ENCODE data around the gene DNM3. TPM values are rescaled to one million over a fixed set of nuclear protein-coding genes. Genes with fewer than 3 reads are reported as not detected.

The DNM3 gene
- total and polyA plus RNA-seq, 2 of the 8 experiments (the other 6 are each of a cell fraction or from before 2014, with no cell fraction given) = 2.0 to 8.5 TPM

DNA sequence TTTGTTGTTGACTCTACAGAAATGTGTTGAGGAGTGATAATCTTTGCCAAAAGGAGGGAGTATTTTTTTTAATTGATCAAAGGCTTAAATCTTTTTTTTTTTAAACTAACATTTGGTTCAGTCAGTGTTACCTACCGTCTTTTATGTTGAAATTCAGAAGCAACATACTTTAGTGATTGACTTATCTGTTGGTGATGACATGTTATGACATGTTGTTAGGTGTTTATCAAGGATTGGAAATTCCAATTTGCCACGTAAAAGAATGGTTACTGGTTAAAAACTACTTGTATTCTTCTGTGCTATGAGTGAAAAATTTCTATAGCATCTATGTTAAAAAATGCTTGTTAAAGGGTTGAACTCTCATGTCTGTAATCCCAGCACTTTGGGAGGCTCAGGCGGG, 61.2 kb downstream of the DNM3 start:
- Histone ChIP-seq H3K23ac (ENCODE audit: insufficient read length) (no peak overlapping the region), H4K8ac (ENCODE audit: extremely low read depth, insufficient read depth, low read length) (no peak overlapping the region), H2BK120ac (replicated peaks; ENCODE audit: low read depth, low read length) (no peak overlapping the region), H4K5ac (ENCODE audit: insufficient read length, low read depth, low read length) (no peak overlapping the region), H2BK12ac (ENCODE audit: low read depth, low read length) (no peak overlapping the region), H3K4ac (replicated peaks; ENCODE audit: insufficient read length, low read depth, low read length) (no peak overlapping the region), H2BK15ac (ENCODE audit: low read length) (no peak overlapping the region), H3K9me3 (ENCODE audit: insufficient read depth in 2 of 2, low read depth in 1 of 2, low read length in 1 of 2) (no peaks in the 10 kb centered on the region), H3K23me2 (ENCODE audit: low read depth, low read length) (no peaks in the 10 kb centered on the region), H3K14ac (ENCODE audit: insufficient read length) (no peak overlapping the region), H3K36me3 (ENCODE audit: control insufficient read depth in 2 of 4, insufficient read depth in 4 of 4, low read length in 3 of 4) (no peaks in the 10 kb centered on the region), H4K91ac (replicated peaks; ENCODE audit: insufficient read length, low read length) (no peak overlapping the region), H3K4me1 (replicated peaks in 1 of 4; ENCODE audit: control insufficient read depth in 3 of 4, insufficient read depth in 4 of 4, low read length in 3 of 4) (peaks cover 2 to 9% (median 5%) of the 10 kb centered on the region in 4 experiments; a peak in 5 of 7 replicates), H3K27ac (ENCODE audit: low read depth, low read length) (no peak overlapping the region), H3K9ac (replicated peaks in 1 of 4; ENCODE audit: extremely low read depth in 1 of 4, low read depth in 3 of 4, low read length in 3 of 4) (no peak overlapping the region), H2BK20ac (ENCODE audit: low read length) (no peak overlapping the region), H3K27me3 (replicated peaks in 1 of 4; ENCODE audit: control insufficient read depth in 3 of 4, extremely low read depth in 1 of 4, insufficient read depth in 3 of 4, low read length in 3 of 4) (no peaks in the 10 kb centered on the region), H3K79me1 (ENCODE audit: low read depth, low read length) (no peaks in the 10 kb centered on the region), H3K79me2 (ENCODE audit: control insufficient read depth in 1 of 2, insufficient read depth in 2 of 2, low read length in 2 of 2) (no peaks in the 10 kb centered on the region), H2AK5ac (ENCODE audit: low read depth, low read length) (no peak overlapping the region), H3K4me3 (ENCODE audit: extremely low read depth in 1 of 4, insufficient read depth in 2 of 4, low read depth in 3 of 4, low read length in 4 of 4) (no peak overlapping the region), H3K4me2 (ENCODE audit: insufficient read depth in 1 of 2, low read depth in 2 of 2, low read length in 2 of 2) (no peak overlapping the region), H4K20me1 (replicated peaks in 1 of 2; ENCODE audit: control insufficient read depth in 1 of 2, insufficient read depth in 2 of 2, low read length in 2 of 2) (no peaks in the 10 kb centered on the region), H3K56ac (replicated peaks; ENCODE audit: insufficient read length, low read depth, low read length) (no peak overlapping the region), H3K18ac (ENCODE audit: extremely low read depth, low read length) (no peak overlapping the region), H2BK5ac (ENCODE audit: low read depth, low read length) (no peak overlapping the region; the same call in 1 of the 2 replicates), H2AFZ (ENCODE audit: low read length) (no peak overlapping the region)
- DNase-seq (ENCODE audit: low read depth in 1 of 2, low spot score in 2 of 2) (no peak), FAIRE-seq (no peak)
- 85% methylated on average over 3 of the region's 3 CpGs; no CpG with 5 or more reads in 1 of the 2 experiments for WGBS, 2 experiments (ENCODE audit: extremely low coverage in 1 of 2, insufficient coverage in 1 of 2, insufficient read length in 1 of 2, insufficient replicate concordance in 2 of 2, low coverage in 1 of 2, low lambda C conversion rate in 2 of 2, missing lambda C conversion rate in 1 of 2)
- POLR2A ChIA-PET (ENCODE audit: partially characterized antibody) = no interaction called here
- CTCF ChIA-PET (ENCODE audit: partially characterized antibody) = interaction anchor here (1.0 to 1.3 kb wide), 2 partner anchors 26 to 103 kb away, joined by 3 to 4 read pairs; no protein-coding TSS in a partner anchor
- TF ChIP-seq SRF (IDR thresholded peaks at IDR 0.05; ENCODE audit: low read depth, low read length) = no peak
- no peak for TF ChIP-seq CTBP2 (IDR thresholded peaks at IDR 0.05; ENCODE audit: borderline replicate concordance, insufficient read depth, insufficient read length, low read length)
- TF ChIP-seq PHF8 (conservative IDR thresholded peaks at IDR 0.05; ENCODE audit: low read depth, low read length) = no peak
- no peak for TF ChIP-seq NRF1 (IDR thresholded peaks at IDR 0.05; ENCODE audit: low read depth, low read length)
- TF ChIP-seq, protein P1, sequence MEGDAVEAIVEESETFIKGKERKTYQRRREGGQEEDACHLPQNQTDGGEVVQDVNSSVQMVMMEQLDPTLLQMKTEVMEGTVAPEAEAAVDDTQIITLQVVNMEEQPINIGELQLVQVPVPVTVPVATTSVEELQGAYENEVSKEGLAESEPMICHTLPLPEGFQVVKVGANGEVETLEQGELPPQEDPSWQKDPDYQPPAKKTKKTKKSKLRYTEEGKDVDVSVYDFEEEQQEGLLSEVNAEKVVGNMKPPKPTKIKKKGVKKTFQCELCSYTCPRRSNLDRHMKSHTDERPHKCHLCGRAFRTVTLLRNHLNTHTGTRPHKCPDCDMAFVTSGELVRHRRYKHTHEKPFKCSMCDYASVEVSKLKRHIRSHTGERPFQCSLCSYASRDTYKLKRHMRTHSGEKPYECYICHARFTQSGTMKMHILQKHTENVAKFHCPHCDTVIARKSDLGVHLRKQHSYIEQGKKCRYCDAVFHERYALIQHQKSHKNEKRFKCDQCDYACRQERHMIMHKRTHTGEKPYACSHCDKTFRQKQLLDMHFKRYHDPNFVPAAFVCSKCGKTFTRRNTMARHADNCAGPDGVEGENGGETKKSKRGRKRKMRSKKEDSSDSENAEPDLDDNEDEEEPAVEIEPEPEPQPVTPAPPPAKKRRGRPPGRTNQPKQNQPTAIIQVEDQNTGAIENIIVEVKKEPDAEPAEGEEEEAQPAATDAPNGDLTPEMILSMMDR (IDR thresholded peaks at IDR 0.05; ENCODE audit: control extremely low read depth in 1 of 3, insufficient read depth in 1 of 3, low read depth in 1 of 3, low read length in 3 of 3) = no peak
- TF ChIP-seq CBX5 (IDR thresholded peaks at IDR 0.05; ENCODE audit: low read depth, low read length) = no peak
- TF ChIP-seq CEBPB (IDR thresholded peaks at IDR 0.05; ENCODE audit: low read depth, low read length) = no peak
- TF ChIP-seq SAP30 (IDR thresholded peaks at IDR 0.05; ENCODE audit: insufficient read depth, insufficient replicate concordance, low read length) = no peak
- TF ChIP-seq RBBP5 (IDR thresholded peaks at IDR 0.05; ENCODE audit: borderline replicate concordance, low read depth, low read length) = no peak
- no peak for TF ChIP-seq POLR2A (IDR thresholded peaks at IDR 0.05; ENCODE audit: control extremely low read depth in 1 of 2, low read depth in 2 of 2, low read length in 2 of 2)
- TF ChIP-seq KDM4A (IDR thresholded peaks at IDR 0.05; ENCODE audit: low read depth, low read length, severe bottlenecking) = no peak
- TF ChIP-seq CHD2 (IDR thresholded peaks at IDR 0.05; ENCODE audit: low read length) = no peak

All from H1 (cell line).